ENCODE data around the gene PHF2.

PHF2 gene

GRCh38 chr9:93630806-93631411, 54.5 kb downstream of the PHF2 start:
- no peak for DNase-seq (ENCODE audit: low read depth in 2 of 2)

- no peak for DNase-seq (ENCODE audit: low read depth in 2 of 2)
Measured at GRCh38 chr9:93633492-93634221, 57.3 kb downstream of the PHF2 start.

GRCh38 chr9:93634311-93635185, 58.2 kb downstream of the PHF2 start:
- no peak for DNase-seq (ENCODE audit: low read depth in 2 of 2)

- DNase-seq (ENCODE audit: low read depth in 2 of 2) = no peak
Measured at GRCh38 chr9:93635186-93636107, 59.1 kb downstream of the PHF2 start.

- no peak for DNase-seq (ENCODE audit: low read depth in 2 of 2)
Measured at GRCh38 chr9:93636172-93636661, 59.8 kb downstream of the PHF2 start.

GRCh38 chr9:93636667-93637066, 60.3 kb downstream of the PHF2 start:
- DNase-seq (ENCODE audit: low read depth in 2 of 2) = no peak

- no peak for DNase-seq (ENCODE audit: low read depth in 2 of 2)
Measured at GRCh38 chr9:93637886-93638285, 61.5 kb downstream of the PHF2 start.

- DNase-seq (ENCODE audit: low read depth in 2 of 2) = no peak
Measured at GRCh38 chr9:93640027-93640426, 63.6 kb downstream of the PHF2 start.

GRCh38 chr9:93642961-93643360, 66.6 kb downstream of the PHF2 start:
- DNase-seq (ENCODE audit: low read depth in 2 of 2) = no peak

- no peak for DNase-seq (ENCODE audit: low read depth in 2 of 2)
Measured at GRCh38 chr9:93644397-93645088, 68.2 kb downstream of the PHF2 start.

- no peak for DNase-seq (ENCODE audit: low read depth in 2 of 2)
Measured at GRCh38 chr9:93645149-93645889, 68.9 kb downstream of the PHF2 start.

- DNase-seq (ENCODE audit: low read depth in 2 of 2) = no peak
Measured at GRCh38 chr9:93645921-93646639, 69.7 kb downstream of the PHF2 start.

- no peak for DNase-seq (ENCODE audit: low read depth in 2 of 2)
Measured at GRCh38 chr9:93646640-93647178, 70.3 kb downstream of the PHF2 start.

- DNase-seq (ENCODE audit: low read depth in 2 of 2) = no peak
Measured at GRCh38 chr9:93648181-93648580, 71.8 kb downstream of the PHF2 start.

- no peak for DNase-seq (ENCODE audit: low read depth in 2 of 2)
Measured at GRCh38 chr9:93648836-93649235, 72.5 kb downstream of the PHF2 start.

- DNase-seq (ENCODE audit: low read depth in 2 of 2) = no peak
Measured at GRCh38 chr9:93649610-93650261, 73.4 kb downstream of the PHF2 start.

GRCh38 chr9:93650448-93650847, 74.1 kb downstream of the PHF2 start:
- DNase-seq (ENCODE audit: low read depth in 2 of 2) = no peak

- DNase-seq (ENCODE audit: low read depth in 2 of 2) = no peak
Measured at GRCh38 chr9:93651521-93651950, 75.2 kb downstream of the PHF2 start.

All from stimulated activated CD4-positive, alpha-beta T cell treated with anti-CD3 and anti-CD28 coated beads, Interleukin-15, amount 100 ng/mL, for 48 hours (primary cell).